ENCODE data around the gene CAMK1D. TPM values are rescaled to one million over a fixed set of nuclear protein-coding genes. Genes with fewer than 3 reads are reported as not detected.
"Not testable (repeated sequence)": the region's sequence is repeated elsewhere in the genome, so short reads cannot be mapped to it uniquely, and the experiment has no call there.

Gene CAMK1D
- total RNA-seq, 2 experiments from 2014 or later: 19.0 to 25.6 TPM

GRCh38 chr10:12438919-12439692, 89.8 kb downstream of the CAMK1D start:
- H2AFZ ChIP-seq (ENCODE audit: low read length): no peak overlapping the region
- peaks cover 8% of the 10 kb centered on the region for H3K4me1 ChIP-seq (ENCODE audit: insufficient read depth, low read length, poor library complexity, severe bottlenecking)
- TF ChIP-seq CTCF (conservative IDR thresholded peaks at IDR 0.05; ENCODE audit: low read length): no peak
- no peak for TF ChIP-seq EZH2phosphoT487 (IDR thresholded peaks at IDR 0.05; ENCODE audit: borderline replicate concordance, low read depth, low read length)
- no peaks in the 10 kb centered on the region for H4K20me1 ChIP-seq (ENCODE audit: insufficient read depth, low read length)
- no peak for DNase-seq (ENCODE audit: low spot score)
- no peak overlapping the region for H3K4me2 ChIP-seq (ENCODE audit: low read length)
- peaks cover 4% of the 10 kb centered on the region; the same call in 1 of the 2 replicates for H3K9me3 ChIP-seq (ENCODE audit: low read length)
- no peak overlapping the region for H3K4me3 ChIP-seq (ENCODE audit: low read depth, low read length, poor library complexity, severe bottlenecking)
- POLR2A ChIA-PET: interaction anchor here (0.6 kb wide), 1 partner anchor 75 kb away, joined by 3 read pairs; no protein-coding TSS in a partner anchor
- intact Hi-C loops (cut with micrococcal nuclease; ENCODE audit: unreplicated experiment): no loop called here
- H3K27ac ChIP-seq (ENCODE audit: low read depth, low read length, poor library complexity, severe bottlenecking): no peak overlapping the region
- CTCF ChIA-PET (ENCODE audit: unreplicated experiment): no interaction called here
- peaks cover 6% of the 10 kb centered on the region; the same call in 1 of the 2 replicates for H3K36me3 ChIP-seq (ENCODE audit: insufficient read depth, low read length)
- H3K9me2 ChIP-seq (ENCODE audit: insufficient read depth, low read length): no peaks in the 10 kb centered on the region
- no TSS peak for BruUV-seq (replicated peaks)
- no peaks in the 10 kb centered on the region for H3K79me2 ChIP-seq (ENCODE audit: insufficient read depth, low read depth, low read length)

GRCh38 chr10:12439767-12440166, 90.4 kb downstream of the CAMK1D start:
- not testable (repeated sequence) for H4K20me1 ChIP-seq (ENCODE audit: insufficient read depth, low read length)

GRCh38 chr10:12443026-12443425, 93.7 kb downstream of the CAMK1D start:
- intact Hi-C loops (cut with micrococcal nuclease; ENCODE audit: unreplicated experiment): no loop called here
- no peaks in the 10 kb centered on the region for H3K9me2 ChIP-seq (ENCODE audit: insufficient read depth, low read length)

More at GRCh38 chr10:12439767-12440166, 90.4 kb downstream of the CAMK1D start:
- H3K36me3 ChIP-seq (ENCODE audit: insufficient read depth, low read length); H3K4me2 ChIP-seq (ENCODE audit: low read length); CTCF ChIA-PET (ENCODE audit: unreplicated experiment); H3K9me2 ChIP-seq (ENCODE audit: insufficient read depth, low read length); H2AFZ ChIP-seq (ENCODE audit: low read length); H3K9me3 ChIP-seq (ENCODE audit: low read length); H3K4me3 ChIP-seq (ENCODE audit: low read depth, low read length, poor library complexity, severe bottlenecking); H3K79me2 ChIP-seq (ENCODE audit: insufficient read depth, low read depth, low read length); H3K27ac ChIP-seq (ENCODE audit: low read depth, low read length, poor library complexity, severe bottlenecking); intact Hi-C loops (cut with micrococcal nuclease; ENCODE audit: unreplicated experiment); DNase-seq (ENCODE audit: low spot score); H3K4me1 ChIP-seq (ENCODE audit: insufficient read depth, low read length, poor library complexity, severe bottlenecking); BruUV-seq (replicated peaks); POLR2A ChIA-PET: not testable (repeated sequence)

More at GRCh38 chr10:12443026-12443425, 93.7 kb downstream of the CAMK1D start:
- no peaks in the 10 kb centered on the region for H4K20me1 ChIP-seq (ENCODE audit: insufficient read depth, low read length)
- DNase-seq (ENCODE audit: low spot score): no peak
- no peak overlapping the region for H2AFZ ChIP-seq (ENCODE audit: low read length)
- peaks cover 4% of the 10 kb centered on the region; the same call in 1 of the 2 replicates for H3K9me3 ChIP-seq (ENCODE audit: low read length)
- BruUV-seq (replicated peaks): no TSS peak
- H3K79me2 ChIP-seq (ENCODE audit: insufficient read depth, low read depth, low read length): no peaks in the 10 kb centered on the region
- H3K4me2 ChIP-seq (ENCODE audit: low read length): no peak overlapping the region
- peaks cover 6% of the 10 kb centered on the region; the same call in 1 of the 2 replicates for H3K36me3 ChIP-seq (ENCODE audit: insufficient read depth, low read length)
- POLR2A ChIA-PET: no interaction called here
- H3K27ac ChIP-seq (ENCODE audit: low read depth, low read length, poor library complexity, severe bottlenecking): no peak overlapping the region
- no peak for TF ChIP-seq EZH2phosphoT487 (IDR thresholded peaks at IDR 0.05; ENCODE audit: borderline replicate concordance, low read depth, low read length)
- no peak for TF ChIP-seq CTCF (conservative IDR thresholded peaks at IDR 0.05; ENCODE audit: low read length)
- CTCF ChIA-PET (ENCODE audit: unreplicated experiment): no interaction called here
- no peak overlapping the region for H3K4me3 ChIP-seq (ENCODE audit: low read depth, low read length, poor library complexity, severe bottlenecking)
- H3K4me1 ChIP-seq (ENCODE audit: insufficient read depth, low read length, poor library complexity, severe bottlenecking): no peaks in the 10 kb centered on the region

Data from OCI-LY7 (cell line).